IMR-90 (cell line): ENCODE results near the gene LMO4. TPM values are rescaled to one million over a fixed set of nuclear protein-coding genes. Genes with fewer than 3 reads are reported as not detected.

Source experiments
- ATAC-seq: fragments of 200-7000 bp; cut with Tn5 transposase; 2 replicates; pipeline ENCODE4 v1.9.1; 2020; ENCODE audit warnings: low read depth, mild to moderate bottlenecking, moderate library complexity
- BruUV-seq: library from RNA; stranded (reverse); fragments of 400-500 nt; replicated peaks from 2 replicates; lab custom pipeline; 2021; lab: Mats Ljungman, UMichigan
- CTCF ChIA-PET: fragments of 300-600 bp; formaldehyde crosslinking; extraction: SDS; loops from one replicate; lab custom pipeline; 2021; ENCODE audit warnings: antibody characterized with exemption; lab: Yijun Ruan, JAX
- POLR2A ChIA-PET: fragments of 300-600 bp; sonication (Branson Sonifier 250); formaldehyde crosslinking; loops from one replicate; lab custom pipeline; 2022; ENCODE audit warnings: antibody characterized with exemption; ENCODE audit not compliant: unreplicated experiment; lab: Charles Lee
- DNase-seq: peaks from one replicate; pipeline ENCODE4 v3.0.0; 2013
- H2AFZ ChIP-seq: replicated peaks from 2 replicates; pipeline ENCODE3; 2013; ENCODE audit warnings: low read length, mild to moderate bottlenecking; ENCODE audit not compliant: poor library complexity
- H2AK5ac ChIP-seq: 2 replicates; pipeline ENCODE4 v1.6.1; 2013; ENCODE audit warnings: low read depth, low read length, inconsistent platforms
- H2AK9ac ChIP-seq: replicated peaks from 2 replicates; pipeline ENCODE3; 2013; ENCODE audit warnings: mild to moderate bottlenecking, low read depth, low read length, moderate library complexity; ENCODE audit not compliant: poor library complexity
- H2BK120ac ChIP-seq: 2 replicates; pipeline ENCODE4 v1.6.1; 2013; ENCODE audit warnings: low read depth, low read length, inconsistent platforms
- H2BK15ac ChIP-seq: 3 replicates; pipeline ENCODE4 v1.6.1; 2013; ENCODE audit warnings: low read depth, low read length, inconsistent platforms
- H2BK20ac ChIP-seq: 2 replicates; pipeline ENCODE4 v1.6.1; 2013; ENCODE audit warnings: low read depth, mild to moderate bottlenecking, inconsistent platforms, low read length, moderate library complexity
- H2BK5ac ChIP-seq: 2 replicates; pipeline ENCODE4 v1.6.1; 2013; ENCODE audit warnings: mild to moderate bottlenecking, low read depth, low read length, inconsistent platforms; ENCODE audit not compliant: poor library complexity, severe bottlenecking
- H3K14ac ChIP-seq: replicated peaks from 2 replicates; pipeline ENCODE4 v1.6.1; 2013; ENCODE audit warnings: low read depth, low read length, inconsistent platforms
- H3K18ac ChIP-seq: 2 replicates; pipeline ENCODE4 v1.6.1; 2013; ENCODE audit warnings: low read depth, low read length, control low read depth
- H3K23ac ChIP-seq: 2 replicates; pipeline ENCODE4 v1.6.1; 2013; ENCODE audit warnings: low read depth, low read length, inconsistent platforms
- H3K27ac ChIP-seq: 2 replicates; pipeline ENCODE4 v1.5.1; 2013; ENCODE audit warnings: mild to moderate bottlenecking, control low read depth, low read length; ENCODE audit not compliant: insufficient read depth
- H3K27me3 ChIP-seq: 2 replicates; pipeline ENCODE4 v1.6.1; 2013; ENCODE audit warnings: low read length; ENCODE audit not compliant: control insufficient read depth, insufficient read depth
- H3K36me3 ChIP-seq: 2 replicates; pipeline ENCODE4 v1.6.1; 2013; ENCODE audit warnings: low read length, mixed read lengths; ENCODE audit not compliant: control insufficient read depth, insufficient read depth
- H3K4ac ChIP-seq: 2 replicates; pipeline ENCODE4 v1.6.1; 2013; ENCODE audit warnings: low read depth, low read length, inconsistent platforms
- H3K4me1 ChIP-seq: 2 replicates; pipeline ENCODE4 v1.6.1; 2013; ENCODE audit warnings: low read length, mixed read lengths; ENCODE audit not compliant: control insufficient read depth, insufficient read depth
- H3K4me2 ChIP-seq: 2 replicates; pipeline ENCODE4 v1.6.1; 2013; ENCODE audit warnings: low read depth, mild to moderate bottlenecking, control low read depth, low read length, moderate library complexity
- H3K4me3 ChIP-seq: 2 replicates; pipeline ENCODE4 v1.5.1; 2013; ENCODE audit warnings: low read depth, mild to moderate bottlenecking, control low read depth, low read length, moderate library complexity; ENCODE audit not compliant: insufficient read depth
- H3K56ac ChIP-seq: 2 replicates; pipeline ENCODE4 v1.6.1; 2013; ENCODE audit warnings: low read length, inconsistent platforms; ENCODE audit not compliant: insufficient read depth; ENCODE audit errors: extremely low read depth
- H3K79me1 ChIP-seq, 2 experiments: 2 replicates each; pipeline ENCODE4 v1.6.1; 2013; ENCODE audit warnings: low read length in 2 of 2, inconsistent platforms in 1 of 2, low read depth in 1 of 2
- H3K9ac ChIP-seq: 2 replicates; pipeline ENCODE4 v1.6.1; 2013; ENCODE audit warnings: low read depth, low read length, control low read depth
- H3K9me1 ChIP-seq: 2 replicates; pipeline ENCODE4 v1.6.1; 2013; ENCODE audit warnings: low read length, inconsistent platforms; ENCODE audit not compliant: insufficient read depth
- H3K9me3 ChIP-seq: 2 replicates; pipeline ENCODE4 v1.6.1; 2013; ENCODE audit warnings: low read length; ENCODE audit not compliant: control insufficient read depth, insufficient read depth
- H4K20me1 ChIP-seq: 2 replicates; pipeline ENCODE4 v1.6.1; 2013; ENCODE audit warnings: low read length, inconsistent platforms; ENCODE audit not compliant: insufficient read depth
- H4K5ac ChIP-seq: 2 replicates; pipeline ENCODE4 v1.6.1; 2013; ENCODE audit warnings: mild to moderate bottlenecking, low read depth, low read length, control low read depth
- H4K8ac ChIP-seq, 2 experiments: 2 replicates each; pipeline ENCODE4 v1.6.1; 2013; ENCODE audit warnings: low read depth in 2 of 2, low read length in 2 of 2, control low read depth in 1 of 2, inconsistent platforms in 1 of 2
- H4K91ac ChIP-seq: 2 replicates; pipeline ENCODE4 v1.6.1; 2013; ENCODE audit warnings: low read depth, low read length, inconsistent platforms; ENCODE audit not compliant: insufficient read depth
- MAFK ChIP-seq: IDR thresholded peaks from 2 replicates; pipeline ENCODE4 v1.6.1; 2012; ENCODE audit warnings: low read depth, low read length, improper control_type of control experiment
- RCOR1 ChIP-seq: IDR thresholded peaks from 2 replicates; pipeline ENCODE4 v1.6.1; 2012; ENCODE audit warnings: mild to moderate bottlenecking, low read length, improper control_type of control experiment; ENCODE audit not compliant: insufficient replicate concordance
- WGBS, 2 experiments: methylation state at CpG; one replicate each; pipeline versions ENCODE4 v1.1.5 to v1.1.7; 2013; ENCODE audit warnings: missing lambda C conversion rate in 2 of 2; ENCODE audit not compliant: insufficient read length in 1 of 2; ENCODE audit errors: extremely low coverage in 2 of 2; 5-methylcytosine and 5-hydroxymethylcytosine counted together
- dilution Hi-C: fragments of 300-500 bp; cut with HindIII; formaldehyde crosslinking; loops from one replicate; pipeline ENCODE4 v1.14.3; 2018; ENCODE audit warnings: low sequenced_read_pairs; ENCODE audit not compliant: unreplicated experiment
- in situ Hi-C: fragments of 300-500 bp; cut with MboI; formaldehyde crosslinking; loops from 3 replicates; pipeline ENCODE4 v1.14.3; 2019; ENCODE audit warnings: low sequenced_read_pairs, inconsistent platforms, mixed read lengths
- intact Hi-C: fragments of 100-400 bp; cut with micrococcal nuclease; formaldehyde crosslinking; loops from 2 replicates; pipeline ENCODE4 v1.10.0; 2022
- polyA plus RNA-seq, 3 experiments: library from polyadenylated mRNA; depleted of rRNA; stranded (reverse); fragments of >200 nt; gene quantifications; 2 replicates each; pipeline ENCODE4 v1.2.3, GENCODE V29; 2012; ENCODE audit warnings: low replicate concordance in 1 of 3
- total RNA-seq: library from RNA; depleted of rRNA; stranded (reverse); fragments of >200 nt; gene quantifications from 2 replicates; pipeline ENCODE4 v1.2.3, GENCODE V29; 2012

The LMO4 gene
- total and polyA plus RNA-seq, 2 of the 4 experiments (the other 2 are of a cell fraction) = 98.9 to 109 TPM

GRCh38 chr1:87318056-87318650 lies 10.5 kb upstream of the LMO4 start:
- ChIA-PET CTCF (interaction anchor here (2.2 kb wide), 1 partner anchor 8 kb away, joined by 12 read pairs; no protein-coding TSS in a partner anchor), POLR2A (no interaction called here)
- H3K79me1 ChIP-seq = no peaks in the 10 kb centered on the region
- intact Hi-C loops = no loop called here
- no peak overlapping the region for H3K4ac ChIP-seq
- TF ChIP-seq RCOR1 = no peak
- no peak for TF ChIP-seq MAFK
- H3K9me3 ChIP-seq = no peaks in the 10 kb centered on the region
- dilution Hi-C loops = no loop called here
- H2BK20ac ChIP-seq = no peak overlapping the region
- H2AK9ac ChIP-seq = no peak overlapping the region
- no peak overlapping the region for H3K4me3 ChIP-seq
- no peak for ATAC-seq
- no peak overlapping the region for H2BK5ac ChIP-seq
- H4K20me1 ChIP-seq = no peaks in the 10 kb centered on the region
- H3K23ac ChIP-seq = no peak overlapping the region
- H3K56ac ChIP-seq = no peak overlapping the region
- WGBS, 2 experiments = 100% methylated on average over 1 of the region's 5 CpGs; no CpG with 5 or more reads in 1 of the 2 experiments
- no peak overlapping the region for H2BK15ac ChIP-seq
- H4K91ac ChIP-seq = no peak overlapping the region
- H4K5ac ChIP-seq = no peak overlapping the region
- H3K4me2 ChIP-seq = no peak overlapping the region
- H3K9me1 ChIP-seq = no peaks in the 10 kb centered on the region
- no peak overlapping the region for H4K8ac ChIP-seq
- BruUV-seq = no TSS peak
- no peak overlapping the region for H3K27ac ChIP-seq
- no peak overlapping the region for H3K14ac ChIP-seq
- no peak overlapping the region for H2AK5ac ChIP-seq
- in situ Hi-C loops = no loop called here
- H2AFZ ChIP-seq = no peak overlapping the region
- H3K27me3 ChIP-seq = peaks cover 10% of the 10 kb centered on the region
- no peaks in the 10 kb centered on the region for H3K4me1 ChIP-seq
- H3K9ac ChIP-seq = no peak overlapping the region
- H3K36me3 ChIP-seq = no peaks in the 10 kb centered on the region
- H3K18ac ChIP-seq = no peak overlapping the region
- no peak for DNase-seq
- no peak overlapping the region for H2BK120ac ChIP-seq
